ENCODE measurements around the gene CAPRIN1.

DNA sequence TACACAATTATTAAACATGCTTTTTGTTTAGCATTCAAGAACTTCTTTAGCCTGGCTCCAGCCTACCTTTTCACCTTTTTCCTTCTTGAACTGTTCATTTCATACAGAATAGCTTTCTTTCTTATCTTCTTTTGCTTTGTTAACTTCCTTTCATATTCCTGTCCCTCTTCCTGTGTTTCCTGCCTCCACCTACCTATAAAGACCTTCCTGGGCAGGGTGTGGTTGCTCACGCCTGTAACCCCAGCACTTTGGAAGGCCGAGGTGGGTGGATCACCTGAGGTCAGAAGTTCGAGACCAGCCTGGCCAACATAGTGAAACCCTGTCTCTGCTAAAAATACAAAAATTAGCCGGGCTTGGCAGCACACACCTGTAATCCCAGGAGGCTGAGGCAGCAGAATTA is 22.9 kb downstream of the CAPRIN1 start:
- TF ChIP-seq POLR2A (IDR thresholded peaks at IDR 0.05; ENCODE audit: low read length) (no peak), GATA1 (IDR thresholded peaks at IDR 0.05; ENCODE audit: low read depth, low read length) (no peak)

Measured in erythroblast (primary cell).